Suprapubic skin (tissue), 4 donors: ENCODE data around the gene APPL2. TPM values are rescaled to one million over a fixed set of nuclear protein-coding genes. Genes with fewer than 3 reads are reported as not detected.

ENCODE experiments used
- DNase-seq, 2 donors: peaks; one replicate each; pipeline ENCODE4 v3.0.0-alpha.2; 2019; ENCODE audit warnings: low spot score in 2 of 2
- H3K27ac ChIP-seq: fragments of 200-600 bp; sonication (generic); one replicate; pipeline ENCODE4 v1.5.1; 2019
- H3K27me3 ChIP-seq: fragments of 200-600 bp; sonication (generic); one replicate; pipeline ENCODE4 v1.5.1; 2019
- H3K36me3 ChIP-seq: fragments of 200-600 bp; sonication (generic); one replicate; pipeline ENCODE4 v1.5.1; 2019
- H3K4me1 ChIP-seq: fragments of 200-600 bp; sonication (generic); one replicate; pipeline ENCODE4 v1.5.1; 2019
- H3K4me3 ChIP-seq: fragments of 200-600 bp; sonication (generic); one replicate; pipeline ENCODE4 v1.5.1; 2019; ENCODE audit warnings: mild to moderate bottlenecking
- H3K9me3 ChIP-seq: fragments of 200-600 bp; sonication (generic); one replicate; pipeline ENCODE4 v1.5.1; 2019
- EP300 ChIP-seq: sonication (generic); formaldehyde crosslinking; IDR thresholded peaks from one replicate; pipeline ENCODE4 v1.6.1; 2017; ENCODE audit warnings: antibody characterized with exemption
- POLR2A ChIP-seq, 2 donors: fragments of 450-650 bp; IDR thresholded peaks; one replicate each; pipeline ENCODE4 v1.6.1; 2017; ENCODE audit warnings: antibody characterized with exemption in 2 of 2, mild to moderate bottlenecking in 2 of 2, moderate library complexity in 2 of 2
- POLR2AphosphoS5 ChIP-seq, 3 donors: sonication (generic); formaldehyde crosslinking; IDR thresholded peaks; one replicate each; pipeline ENCODE4 v1.6.1; 2017; ENCODE audit warnings: antibody characterized with exemption in 3 of 3
- WGBS: methylation state at CpG from one replicate; pipeline ENCODE4 v1.1.5; 2018; 5-methylcytosine and 5-hydroxymethylcytosine counted together
- total RNA-seq, 4 donors: library from RNA; depleted of rRNA; stranded (reverse); fragments of >200 nt; gene quantifications; one replicate each; pipeline ENCODE4 v1.1.0, GENCODE V29; 2016
- TF ChIP-seq, protein P1 (sequence below), 2 donors: fragments of 200-600 bp in 1 of 2; fragments of 450-650 bp in 1 of 2; sonication (generic) in 1 of 2; IDR thresholded peaks; one replicate each; pipeline ENCODE4 v1.5.1; 2016 to 2019; ENCODE audit warnings: antibody characterized with exemption in 2 of 2, mild to moderate bottlenecking in 1 of 2, moderate library complexity in 1 of 2

APPL2 gene
- total RNA-seq, 4 donors from 2014 or later = 95.2 to 172 (median 110) TPM

DNA sequence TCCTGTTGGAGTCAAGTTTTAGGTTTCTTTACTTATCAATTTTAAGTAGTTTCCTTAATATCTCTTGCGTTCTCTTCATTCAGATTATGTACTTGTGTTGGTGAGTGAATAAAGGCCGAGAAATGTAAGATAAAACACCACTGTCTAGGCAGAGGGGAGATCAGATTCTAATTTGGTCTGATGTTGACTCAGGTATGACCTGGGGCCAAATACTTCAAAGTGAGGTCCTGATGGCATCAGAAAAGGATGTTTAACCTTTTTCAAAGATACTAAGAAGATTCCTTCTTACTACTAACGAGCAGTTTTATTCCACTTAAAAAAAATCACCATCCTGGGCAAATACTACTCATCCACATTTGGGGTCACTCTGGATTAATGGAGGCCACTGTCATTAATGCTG is 26.9 kb downstream of the APPL2 start:
- Histone ChIP-seq H3K36me3 (peaks cover 88% of the 10 kb centered on the region), H3K4me3 (no peak overlapping the region), H3K9me3 (no peaks in the 10 kb centered on the region), H3K27ac (no peak overlapping the region), H3K27me3 (no peaks in the 10 kb centered on the region), H3K4me1 (peaks cover 10% of the 10 kb centered on the region)
- TF ChIP-seq EP300 (no peak), POLR2AphosphoS5 (IDR thresholded peaks at IDR 0.05) (no peak), POLR2A (IDR thresholded peaks at IDR 0.05) (no peak)
- TF ChIP-seq, protein P1, sequence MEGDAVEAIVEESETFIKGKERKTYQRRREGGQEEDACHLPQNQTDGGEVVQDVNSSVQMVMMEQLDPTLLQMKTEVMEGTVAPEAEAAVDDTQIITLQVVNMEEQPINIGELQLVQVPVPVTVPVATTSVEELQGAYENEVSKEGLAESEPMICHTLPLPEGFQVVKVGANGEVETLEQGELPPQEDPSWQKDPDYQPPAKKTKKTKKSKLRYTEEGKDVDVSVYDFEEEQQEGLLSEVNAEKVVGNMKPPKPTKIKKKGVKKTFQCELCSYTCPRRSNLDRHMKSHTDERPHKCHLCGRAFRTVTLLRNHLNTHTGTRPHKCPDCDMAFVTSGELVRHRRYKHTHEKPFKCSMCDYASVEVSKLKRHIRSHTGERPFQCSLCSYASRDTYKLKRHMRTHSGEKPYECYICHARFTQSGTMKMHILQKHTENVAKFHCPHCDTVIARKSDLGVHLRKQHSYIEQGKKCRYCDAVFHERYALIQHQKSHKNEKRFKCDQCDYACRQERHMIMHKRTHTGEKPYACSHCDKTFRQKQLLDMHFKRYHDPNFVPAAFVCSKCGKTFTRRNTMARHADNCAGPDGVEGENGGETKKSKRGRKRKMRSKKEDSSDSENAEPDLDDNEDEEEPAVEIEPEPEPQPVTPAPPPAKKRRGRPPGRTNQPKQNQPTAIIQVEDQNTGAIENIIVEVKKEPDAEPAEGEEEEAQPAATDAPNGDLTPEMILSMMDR (IDR thresholded peaks at IDR 0.05) = no peak
- WGBS = 92% methylated on average over 3 of the region's 3 CpGs
- no peak for DNase-seq

DNA sequence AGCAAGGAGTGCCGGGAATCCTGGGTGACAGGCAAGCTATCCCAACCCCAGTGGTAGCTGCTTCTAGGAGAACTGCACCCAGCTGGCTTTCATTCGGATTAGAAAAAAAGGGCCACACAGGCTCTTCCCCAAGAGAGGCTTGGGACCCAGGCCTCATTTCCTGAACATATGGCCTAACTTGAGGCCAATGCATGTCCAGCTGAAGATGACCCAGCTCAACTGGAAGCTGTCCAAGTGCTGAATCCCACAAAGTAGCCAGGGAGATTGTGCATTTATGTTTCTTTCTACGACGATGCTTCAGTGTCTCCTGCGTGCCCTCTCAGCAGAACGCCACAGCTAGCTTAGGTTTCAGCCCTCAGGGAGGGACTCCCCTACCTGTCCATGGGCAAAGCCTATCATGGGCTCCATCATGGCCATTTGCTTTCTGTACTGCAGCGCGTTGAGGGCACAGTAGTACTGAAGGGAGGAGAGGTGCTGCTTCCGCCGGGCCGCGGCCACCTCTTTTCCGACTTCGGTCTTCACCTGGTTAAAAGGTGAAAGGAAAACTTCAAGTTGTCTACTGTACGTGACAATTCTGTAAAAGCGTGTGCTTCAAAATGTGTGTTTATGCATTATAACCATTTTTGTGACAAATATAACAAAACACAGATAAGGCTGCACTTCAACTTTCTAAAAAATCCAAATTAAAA is 29.1 kb downstream of the APPL2 start:
- peaks cover 7% of the 10 kb centered on the region for H3K4me1 ChIP-seq
- H3K27me3 ChIP-seq = no peaks in the 10 kb centered on the region
- no peak overlapping the region for H3K27ac ChIP-seq
- TF ChIP-seq POLR2A (IDR thresholded peaks at IDR 0.05) = no peak
- TF ChIP-seq, protein P1 (IDR thresholded peaks at IDR 0.05) = no peak
- TF ChIP-seq POLR2AphosphoS5 (IDR thresholded peaks at IDR 0.05) = no peak
- no peak for TF ChIP-seq EP300
- DNase-seq = no peak
- no peaks in the 10 kb centered on the region for H3K9me3 ChIP-seq
- 93% methylated on average over 15 of the region's 16 CpGs for WGBS
- H3K36me3 ChIP-seq = peaks cover 98% of the 10 kb centered on the region
- H3K4me3 ChIP-seq = no peak overlapping the region

DNA sequence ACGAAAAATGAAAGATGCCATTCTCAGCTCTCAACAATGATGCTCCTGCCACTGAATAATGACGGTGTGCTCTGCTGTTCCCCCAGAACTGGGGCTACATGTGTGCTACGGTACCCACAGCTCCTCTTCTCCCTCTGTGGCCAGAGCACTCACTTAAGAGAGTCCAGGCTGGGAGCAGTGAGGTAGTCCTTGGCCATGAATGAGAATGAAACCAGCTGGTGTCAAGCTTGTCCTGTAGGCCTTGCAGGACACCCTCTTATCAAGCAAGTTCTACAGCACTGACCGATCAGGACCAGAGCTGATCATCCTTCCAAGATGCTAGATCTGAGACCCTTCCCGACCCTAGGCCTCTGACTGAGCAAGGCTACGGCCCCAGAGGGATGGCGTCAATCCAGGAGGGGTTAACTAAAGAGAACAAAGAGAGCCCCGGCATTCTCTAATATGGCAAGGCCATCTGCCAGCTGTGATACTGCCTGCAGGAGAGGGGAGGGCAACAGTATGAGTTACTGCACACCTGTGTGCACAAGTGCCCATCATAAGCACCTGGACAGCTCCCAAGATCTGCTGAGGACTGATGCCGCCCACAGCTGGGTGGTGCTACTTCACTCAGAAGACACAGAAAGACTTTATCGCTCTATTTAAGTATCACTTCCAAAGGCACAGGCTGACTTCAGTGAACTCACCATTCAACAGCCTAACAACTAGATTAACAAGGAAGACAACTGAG is 30.5 kb downstream of the APPL2 start:
- peaks cover 98% of the 10 kb centered on the region for H3K36me3 ChIP-seq
- no peak for TF ChIP-seq POLR2A (IDR thresholded peaks at IDR 0.05)
- no peak for TF ChIP-seq POLR2AphosphoS5 (IDR thresholded peaks at IDR 0.05)
- TF ChIP-seq, protein P1 (IDR thresholded peaks at IDR 0.05) = no peak
- TF ChIP-seq EP300 = no peak
- H3K4me3 ChIP-seq = no peak overlapping the region
- H3K9me3 ChIP-seq = no peaks in the 10 kb centered on the region
- no peaks in the 10 kb centered on the region for H3K27me3 ChIP-seq
- H3K4me1 ChIP-seq = peaks cover 7% of the 10 kb centered on the region
- no peak for DNase-seq
- 69% methylated on average over 10 of the region's 10 CpGs for WGBS
- H3K27ac ChIP-seq = peak overlapping the region; percentile 58

DNA sequence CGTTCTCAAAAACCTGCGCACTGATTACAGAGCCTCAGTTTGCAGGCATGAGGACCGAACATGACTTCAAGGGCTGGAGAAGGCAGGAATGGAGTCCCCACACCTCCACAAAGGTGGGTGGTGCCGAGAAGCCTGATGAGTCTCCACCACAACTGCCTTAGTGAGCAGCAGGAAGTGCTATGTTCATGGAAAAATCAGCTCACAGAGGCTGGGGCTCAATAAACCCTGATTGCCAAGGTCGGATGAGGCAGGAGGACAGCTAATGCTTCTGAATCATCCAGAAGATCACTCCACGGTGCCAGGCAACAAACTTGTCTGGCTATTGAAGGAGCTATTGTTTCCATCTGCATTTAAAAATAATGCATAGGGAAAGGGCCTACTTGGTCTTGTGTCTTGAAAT is 31.1 kb downstream of the APPL2 start:
- WGBS = 72% methylated on average over 6 of the region's 6 CpGs
- H3K4me1 ChIP-seq = peaks cover 7% of the 10 kb centered on the region
- no peak for DNase-seq
- no peaks in the 10 kb centered on the region for H3K9me3 ChIP-seq
- peak overlapping the region; percentile 58 for H3K27ac ChIP-seq
- H3K27me3 ChIP-seq = no peaks in the 10 kb centered on the region
- peaks cover 98% of the 10 kb centered on the region for H3K36me3 ChIP-seq
- TF ChIP-seq POLR2A (IDR thresholded peaks at IDR 0.05) (no peak), POLR2AphosphoS5 (IDR thresholded peaks at IDR 0.05) (no peak), EP300 (no peak)
- TF ChIP-seq, protein P1 (IDR thresholded peaks at IDR 0.05) = no peak
- no peak overlapping the region for H3K4me3 ChIP-seq

DNA sequence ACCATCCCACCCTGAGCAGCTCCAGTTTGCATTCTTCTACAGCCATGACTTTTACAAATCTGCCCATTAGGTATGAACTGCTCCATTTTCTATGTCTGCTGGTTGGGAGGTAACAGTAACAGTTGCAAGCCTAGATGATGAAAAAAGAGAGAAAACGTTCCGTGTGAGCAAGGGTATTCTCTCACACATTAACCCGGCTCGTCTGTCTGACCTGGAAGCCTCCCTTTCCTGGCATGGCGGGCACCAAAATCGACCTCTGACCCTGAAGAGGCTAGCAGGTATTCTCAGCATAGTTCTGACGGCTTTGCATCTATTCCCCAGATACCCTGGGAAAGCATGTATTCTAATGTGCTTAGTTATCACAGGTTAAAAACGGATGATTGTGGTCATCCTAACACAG is 31.8 kb downstream of the APPL2 start:
- no peak overlapping the region for H3K27ac ChIP-seq
- H3K27me3 ChIP-seq = no peaks in the 10 kb centered on the region
- H3K4me3 ChIP-seq = no peak overlapping the region
- DNase-seq = no peak
- H3K9me3 ChIP-seq = no peaks in the 10 kb centered on the region
- H3K4me1 ChIP-seq = peaks cover 7% of the 10 kb centered on the region
- H3K36me3 ChIP-seq = peaks cover 95% of the 10 kb centered on the region
- TF ChIP-seq POLR2AphosphoS5 (IDR thresholded peaks at IDR 0.05) = no peak
- no peak for TF ChIP-seq EP300
- no peak for TF ChIP-seq POLR2A (IDR thresholded peaks at IDR 0.05)
- TF ChIP-seq, protein P1 (IDR thresholded peaks at IDR 0.05) = no peak
- WGBS = 91% methylated on average over 8 of the region's 8 CpGs
